Measurements from ENCODE around the gene BIVM.

Gene BIVM

DNA sequence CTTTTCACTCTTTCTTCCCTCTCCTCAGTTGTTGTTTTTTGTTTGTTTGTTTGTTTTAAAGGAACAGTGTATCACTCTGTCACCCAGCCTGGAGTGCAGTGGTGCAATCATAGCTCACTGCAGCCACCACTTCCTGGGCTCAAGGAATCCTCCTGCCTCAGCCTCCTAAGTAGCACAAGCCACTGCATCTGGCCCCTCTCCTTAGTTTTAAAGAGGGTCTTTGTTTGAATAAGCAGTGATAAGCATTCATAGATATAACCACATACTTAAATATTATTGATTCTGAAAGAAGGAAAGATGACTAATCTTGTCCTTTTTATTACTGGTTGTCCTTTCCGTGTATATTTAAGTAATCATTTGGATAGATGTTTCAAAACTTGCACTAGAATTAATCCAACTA is 73.6 kb downstream of the BIVM start:
- Histone ChIP-seq H3K9me3 (ENCODE audit: insufficient read depth, low read depth, low read length) (no peaks in the 10 kb centered on the region), H3F3A (ENCODE audit: low read depth) (0 out of 2 replicates have a peak, but pooled peaks cover 4% of the 10 kb centered on the region), H3K4me2 (ENCODE audit: low read depth, low read length, poor library complexity, severe bottlenecking) (no peak overlapping the region), H3K79me2 (ENCODE audit: insufficient read depth, low read length) (peaks cover 6% of the 10 kb centered on the region; the same call in 1 of the 2 replicates), H3K9ac (ENCODE audit: low read depth, low read length, poor library complexity, severe bottlenecking) (no peak overlapping the region), H2AFZ (ENCODE audit: low read length) (no peak overlapping the region), H3K36me3 (ENCODE audit: insufficient read depth, low read length) (peaks cover 85% of the 10 kb centered on the region), H3K4me3 (ENCODE audit: low read length, poor library complexity, severe bottlenecking) (no peak overlapping the region), H3K27me3 (ENCODE audit: insufficient read depth, low read length, poor library complexity, severe bottlenecking) (no peaks in the 10 kb centered on the region), H3K9me2 (replicated peaks; ENCODE audit: low read depth, low read length) (no peaks in the 10 kb centered on the region), H4K20me1 (ENCODE audit: insufficient read depth, low read length, poor library complexity, severe bottlenecking) (peaks cover 15% of the 10 kb centered on the region), H3K4me1 (ENCODE audit: insufficient read depth, low read length, poor library complexity, severe bottlenecking) (no peaks in the 10 kb centered on the region)
- TF ChIP-seq EZH2phosphoT487 (IDR thresholded peaks at IDR 0.05; ENCODE audit: borderline replicate concordance) = no peak
- TF ChIP-seq, protein P1, sequence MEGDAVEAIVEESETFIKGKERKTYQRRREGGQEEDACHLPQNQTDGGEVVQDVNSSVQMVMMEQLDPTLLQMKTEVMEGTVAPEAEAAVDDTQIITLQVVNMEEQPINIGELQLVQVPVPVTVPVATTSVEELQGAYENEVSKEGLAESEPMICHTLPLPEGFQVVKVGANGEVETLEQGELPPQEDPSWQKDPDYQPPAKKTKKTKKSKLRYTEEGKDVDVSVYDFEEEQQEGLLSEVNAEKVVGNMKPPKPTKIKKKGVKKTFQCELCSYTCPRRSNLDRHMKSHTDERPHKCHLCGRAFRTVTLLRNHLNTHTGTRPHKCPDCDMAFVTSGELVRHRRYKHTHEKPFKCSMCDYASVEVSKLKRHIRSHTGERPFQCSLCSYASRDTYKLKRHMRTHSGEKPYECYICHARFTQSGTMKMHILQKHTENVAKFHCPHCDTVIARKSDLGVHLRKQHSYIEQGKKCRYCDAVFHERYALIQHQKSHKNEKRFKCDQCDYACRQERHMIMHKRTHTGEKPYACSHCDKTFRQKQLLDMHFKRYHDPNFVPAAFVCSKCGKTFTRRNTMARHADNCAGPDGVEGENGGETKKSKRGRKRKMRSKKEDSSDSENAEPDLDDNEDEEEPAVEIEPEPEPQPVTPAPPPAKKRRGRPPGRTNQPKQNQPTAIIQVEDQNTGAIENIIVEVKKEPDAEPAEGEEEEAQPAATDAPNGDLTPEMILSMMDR (conservative IDR thresholded peaks at IDR 0.05; ENCODE audit: low read length) = no peak

DNA sequence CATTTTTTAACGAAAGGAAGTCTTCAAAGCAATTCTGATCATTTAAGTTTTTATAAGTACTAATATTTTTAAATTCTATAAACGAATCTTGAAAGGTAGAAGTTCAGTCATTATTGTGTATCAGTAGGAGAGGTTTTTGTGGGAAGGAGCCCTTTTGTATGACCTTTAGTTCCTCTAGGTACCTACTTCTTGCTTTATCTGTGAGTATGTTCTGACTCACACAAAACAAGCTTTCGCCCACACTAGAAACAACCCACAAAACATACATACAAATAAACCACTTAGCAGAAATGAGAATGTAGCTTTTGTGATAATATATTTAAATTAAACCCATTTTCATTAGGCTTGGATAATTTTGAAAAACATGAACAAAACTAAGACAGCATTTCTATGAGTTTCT is 74.7 kb downstream of the BIVM start:
- no peaks in the 10 kb centered on the region for H3K9me3 ChIP-seq (ENCODE audit: insufficient read depth, low read depth, low read length)
- H3F3A ChIP-seq (ENCODE audit: low read depth) = 0 out of 2 replicates have a peak, but pooled peaks cover 4% of the 10 kb centered on the region
- H3K9me2 ChIP-seq (replicated peaks; ENCODE audit: low read depth, low read length) = no peaks in the 10 kb centered on the region
- H4K20me1 ChIP-seq (ENCODE audit: insufficient read depth, low read length, poor library complexity, severe bottlenecking) = peaks cover 15% of the 10 kb centered on the region
- H3K4me2 ChIP-seq (ENCODE audit: low read depth, low read length, poor library complexity, severe bottlenecking) = no peak overlapping the region
- H3K4me3 ChIP-seq (ENCODE audit: low read length, poor library complexity, severe bottlenecking) = no peak overlapping the region
- TF ChIP-seq, protein P1 (conservative IDR thresholded peaks at IDR 0.05; ENCODE audit: low read length) = no peak
- TF ChIP-seq EZH2phosphoT487 (IDR thresholded peaks at IDR 0.05; ENCODE audit: borderline replicate concordance) = no peak
- no peaks in the 10 kb centered on the region for H3K27me3 ChIP-seq (ENCODE audit: insufficient read depth, low read length, poor library complexity, severe bottlenecking)
- H3K36me3 ChIP-seq (ENCODE audit: insufficient read depth, low read length) = peaks cover 79% of the 10 kb centered on the region
- H3K4me1 ChIP-seq (ENCODE audit: insufficient read depth, low read length, poor library complexity, severe bottlenecking) = no peaks in the 10 kb centered on the region
- H3K79me2 ChIP-seq (ENCODE audit: insufficient read depth, low read length) = peaks cover 6% of the 10 kb centered on the region; the same call in 1 of the 2 replicates
- H2AFZ ChIP-seq (ENCODE audit: low read length) = no peak overlapping the region
- H3K9ac ChIP-seq (ENCODE audit: low read depth, low read length, poor library complexity, severe bottlenecking) = no peak overlapping the region

DNA sequence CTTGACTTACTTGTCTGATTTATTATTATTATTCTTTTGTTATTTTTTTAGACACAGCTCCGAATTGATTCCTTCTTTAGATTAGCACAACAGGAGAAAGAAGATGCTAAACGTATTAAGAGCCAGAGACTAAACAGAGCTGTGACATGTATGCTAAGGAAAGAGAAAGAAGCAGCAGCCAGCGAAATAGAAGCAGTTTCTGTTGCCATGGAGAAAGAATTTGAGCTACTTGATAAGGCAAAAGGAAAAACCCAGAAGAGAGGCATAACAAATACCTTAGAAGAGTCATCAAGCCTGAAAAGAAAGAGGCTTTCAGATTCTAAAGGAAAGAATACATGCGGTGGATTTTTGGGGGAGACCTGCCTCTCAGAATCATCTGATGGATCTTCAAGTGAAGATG is 76.3 kb downstream of the BIVM start:
- Histone ChIP-seq H3F3A (ENCODE audit: low read depth) (no peaks in the 10 kb centered on the region), H3K9ac (ENCODE audit: low read depth, low read length, poor library complexity, severe bottlenecking) (no peak overlapping the region), H3K4me2 (ENCODE audit: low read depth, low read length, poor library complexity, severe bottlenecking) (no peak overlapping the region), H2AFZ (ENCODE audit: low read length) (no peak overlapping the region), H4K20me1 (ENCODE audit: insufficient read depth, low read length, poor library complexity, severe bottlenecking) (peaks cover 10% of the 10 kb centered on the region), H3K36me3 (ENCODE audit: insufficient read depth, low read length) (peaks cover 66% of the 10 kb centered on the region), H3K27me3 (ENCODE audit: insufficient read depth, low read length, poor library complexity, severe bottlenecking) (no peaks in the 10 kb centered on the region), H3K9me2 (replicated peaks; ENCODE audit: low read depth, low read length) (no peaks in the 10 kb centered on the region), H3K4me1 (ENCODE audit: insufficient read depth, low read length, poor library complexity, severe bottlenecking) (no peaks in the 10 kb centered on the region), H3K9me3 (ENCODE audit: insufficient read depth, low read depth, low read length) (no peaks in the 10 kb centered on the region), H3K79me2 (ENCODE audit: insufficient read depth, low read length) (peaks cover 6% of the 10 kb centered on the region; the same call in 1 of the 2 replicates), H3K4me3 (ENCODE audit: low read length, poor library complexity, severe bottlenecking) (no peak overlapping the region)
- no peak for TF ChIP-seq EZH2phosphoT487 (IDR thresholded peaks at IDR 0.05; ENCODE audit: borderline replicate concordance)
- TF ChIP-seq, protein P1 (conservative IDR thresholded peaks at IDR 0.05; ENCODE audit: low read length) = no peak

All from Loucy (cell line).